Amniotic stem cell (primary cell): ENCODE results near the gene BICC1.

Source experiments
- DNase-seq: peaks from one replicate; lab custom pipeline; 2025; lab: John Stamatoyannopoulos, UW

The BICC1 gene

GRCh38 chr10:58701405-58702135, 188.9 kb downstream of the BICC1 start:
- peak; percentile 53 for DNase-seq

- DNase-seq: no peak
These were observed 191.6 kb downstream of the BICC1 start for GRCh38 chr10:58704226-58704625.

GRCh38 chr10:58704671-58705141, 192.0 kb downstream of the BICC1 start:
- no peak for DNase-seq

GRCh38 chr10:58706836-58707235, 194.2 kb downstream of the BICC1 start:
- no peak for DNase-seq

- no peak for DNase-seq
These were observed 199.5 kb downstream of the BICC1 start for GRCh38 chr10:58712141-58712540.

- DNase-seq: no peak
These were observed 200.3 kb downstream of the BICC1 start for GRCh38 chr10:58712982-58713381.

GRCh38 chr10:58714409-58714808, 201.7 kb downstream of the BICC1 start:
- DNase-seq: no peak

GRCh38 chr10:58715061-58715460, 202.4 kb downstream of the BICC1 start:
- DNase-seq: no peak

- no peak for DNase-seq
These were observed 205.9 kb downstream of the BICC1 start for GRCh38 chr10:58718596-58718995.

- no peak for DNase-seq
These were observed 209.1 kb downstream of the BICC1 start for GRCh38 chr10:58721601-58722281.

GRCh38 chr10:58723186-58723585, 210.5 kb downstream of the BICC1 start:
- no peak for DNase-seq

GRCh38 chr10:58723966-58724365, 211.3 kb downstream of the BICC1 start:
- DNase-seq: no peak

- DNase-seq: no peak
These were observed 212.1 kb downstream of the BICC1 start for GRCh38 chr10:58724781-58725180.

- DNase-seq: no peak
These were observed 213.2 kb downstream of the BICC1 start for GRCh38 chr10:58725901-58726300.

GRCh38 chr10:58727633-58728032, 215.0 kb downstream of the BICC1 start:
- no peak for DNase-seq

GRCh38 chr10:58731276-58731675, 218.6 kb downstream of the BICC1 start:
- no peak for DNase-seq

GRCh38 chr10:58733436-58733835, 220.8 kb downstream of the BICC1 start:
- no peak for DNase-seq

GRCh38 chr10:58734116-58734515, 221.4 kb downstream of the BICC1 start:
- no peak for DNase-seq

- DNase-seq: no peak
These were observed 222.0 kb downstream of the BICC1 start for GRCh38 chr10:58734664-58735063.

GRCh38 chr10:58735087-58735486, 222.4 kb downstream of the BICC1 start:
- no peak for DNase-seq

- DNase-seq: no peak
These were observed 228.1 kb downstream of the BICC1 start for GRCh38 chr10:58740620-58741369.

- DNase-seq: no peak
These were observed 229.0 kb downstream of the BICC1 start for GRCh38 chr10:58741673-58742072.

- DNase-seq: no peak
These were observed 229.5 kb downstream of the BICC1 start for GRCh38 chr10:58742141-58742540.
